GM23248 (cell line): ENCODE data around the gene CRYBG2. TPM values are rescaled to one million over a fixed set of nuclear protein-coding genes. Genes with fewer than 3 reads are reported as not detected.

ENCODE experiments used
- DNase-seq: peaks from one replicate; pipeline ENCODE4 v3.0.0-alpha.2; 2015
- H2AFZ ChIP-seq: fragments of 200-600 bp; sonication (generic); 2 replicates; pipeline ENCODE4 v1.6.1; 2016; ENCODE audit warnings: antibody characterized with exemption
- H3F3A ChIP-seq: fragments of 200-600 bp; sonication (generic); 2 replicates; pipeline ENCODE4 v1.6.1; 2016; ENCODE audit warnings: mild to moderate bottlenecking, antibody characterized with exemption, mixed run types; ENCODE audit not compliant: insufficient read depth
- H3K27ac ChIP-seq: fragments of 200-600 bp; sonication (generic); 2 replicates; pipeline ENCODE4 v1.5.1; 2016; ENCODE audit warnings: mild to moderate bottlenecking
- H3K27me3 ChIP-seq: fragments of 200-600 bp; sonication (generic); replicated peaks from 2 replicates; pipeline ENCODE4 v1.6.1; 2016; ENCODE audit warnings: mild to moderate bottlenecking; ENCODE audit not compliant: insufficient read depth
- H3K36me3 ChIP-seq: fragments of 200-600 bp; sonication (generic); 2 replicates; pipeline ENCODE4 v1.6.1; 2016; ENCODE audit warnings: low read depth, mild to moderate bottlenecking
- H3K4me1 ChIP-seq: fragments of 200-600 bp; sonication (generic); 2 replicates; pipeline ENCODE4 v1.6.1; 2016; ENCODE audit warnings: mild to moderate bottlenecking; ENCODE audit not compliant: insufficient read depth
- H3K4me2 ChIP-seq: fragments of 200-600 bp; sonication (generic); one replicate; pipeline ENCODE4 v1.6.1; 2016; ENCODE audit warnings: mild to moderate bottlenecking; ENCODE audit not compliant: unreplicated experiment
- H3K4me3 ChIP-seq: fragments of 200-600 bp; sonication (generic); 2 replicates; pipeline ENCODE4 v1.5.1; 2016; ENCODE audit warnings: mild to moderate bottlenecking
- H3K79me2 ChIP-seq: fragments of 200-600 bp; sonication (generic); 2 replicates; pipeline ENCODE4 v1.6.1; 2016; ENCODE audit warnings: mild to moderate bottlenecking; ENCODE audit not compliant: insufficient read depth
- H3K9ac ChIP-seq: fragments of 200-600 bp; sonication (generic); 2 replicates; pipeline ENCODE4 v1.6.1; 2016; ENCODE audit warnings: mild to moderate bottlenecking
- H3K9me2 ChIP-seq: fragments of 200-600 bp; sonication (generic); 2 replicates; pipeline ENCODE4 v1.6.1; 2016; ENCODE audit warnings: mixed run types, mild to moderate bottlenecking, moderate library complexity; ENCODE audit not compliant: insufficient read depth
- H3K9me3 ChIP-seq: fragments of 200-600 bp; sonication (generic); one replicate; pipeline ENCODE4 v1.6.1; 2017; ENCODE audit warnings: low read depth
- H4K20me1 ChIP-seq: fragments of 200-600 bp; sonication (generic); 2 replicates; pipeline ENCODE4 v1.6.0; 2016; ENCODE audit not compliant: insufficient read depth
- EZH2 ChIP-seq: fragments of 200-600 bp; sonication (generic); IDR thresholded peaks from 2 replicates; pipeline ENCODE4 v1.6.1; 2018; ENCODE audit warnings: antibody characterized with exemption, mild to moderate bottlenecking; ENCODE audit not compliant: insufficient read depth, poor library complexity, severe bottlenecking
- EZH2phosphoT487 ChIP-seq: fragments of 200-600 bp; sonication (generic); IDR thresholded peaks from 2 replicates; pipeline ENCODE4 v1.6.1; 2018; ENCODE audit warnings: antibody characterized with exemption, moderate library complexity, mild to moderate bottlenecking, low read depth; ENCODE audit not compliant: insufficient read depth
- WGBS, 2 experiments: methylation state at CpG; one replicate each; pipeline ENCODE4 v1.1.6; 2015 to 2017; ENCODE audit warnings: low lambda C conversion rate in 2 of 2, low coverage in 1 of 2; ENCODE audit errors: missing lambda C conversion rate in 2 of 2; 5-methylcytosine and 5-hydroxymethylcytosine counted together
- in situ Hi-C: fragments of 300-500 bp; cut with MboI; formaldehyde crosslinking; loops from 2 replicates; pipeline ENCODE4 v1.15.0; 2020
- polyA plus RNA-seq: library from polyadenylated mRNA; unstranded; fragments of >200 nt; fragmentation: Nextera tagmentation; extraction: Ambion mirVana; gene quantifications from 2 replicates; pipeline ENCODE4 v1.2.1, GENCODE V29; 2016
- total RNA-seq: library from RNA; depleted of rRNA; stranded (reverse); fragments of >200 nt; shearing (Covaris generic); gene quantifications from 2 replicates; pipeline ENCODE4 v1.2.3, GENCODE V29; 2014

CRYBG2 gene
- total and polyA plus RNA-seq, 2 experiments from 2014 or later = not detected

GRCh38 chr1:26363549-26364448 is 9.9 kb upstream of the CRYBG2 start:
- in situ Hi-C loops = no loop called here
- Histone ChIP-seq H3K9me2 (no peaks in the 10 kb centered on the region), H3K4me3 (no peak overlapping the region), H3K27me3 (peaks cover 33% of the 10 kb centered on the region), H3F3A (no peaks in the 10 kb centered on the region), H2AFZ (no peak overlapping the region), H3K4me1 (0 out of 2 replicates have a peak, but pooled peaks cover 7% of the 10 kb centered on the region), H3K9me3 (no peaks in the 10 kb centered on the region), H3K36me3 (no peaks in the 10 kb centered on the region), H3K4me2 (no peak overlapping the region), H3K27ac (no peak overlapping the region), H3K79me2 (no peaks in the 10 kb centered on the region), H4K20me1 (no peaks in the 10 kb centered on the region), H3K9ac (no peak overlapping the region)
- DNase-seq = peak; percentile 88
- 31% methylated on average over 26 of the region's 26 CpGs for WGBS, 2 experiments
- no peak for TF ChIP-seq EZH2
- TF ChIP-seq EZH2phosphoT487 = no peak

- Histone ChIP-seq H2AFZ (no peak overlapping the region), H3K4me3 (no peak overlapping the region), H3K27ac (no peak overlapping the region), H3K9me2 (no peaks in the 10 kb centered on the region), H3K9me3 (no peaks in the 10 kb centered on the region), H3K4me2 (no peak overlapping the region), H4K20me1 (no peaks in the 10 kb centered on the region), H3F3A (no peaks in the 10 kb centered on the region), H3K4me1 (0 out of 2 replicates have a peak, but pooled peaks cover 7% of the 10 kb centered on the region), H3K79me2 (no peaks in the 10 kb centered on the region), H3K36me3 (no peaks in the 10 kb centered on the region), H3K27me3 (peaks cover 46% of the 10 kb centered on the region), H3K9ac (no peak overlapping the region)
- in situ Hi-C loops = no loop called here
- TF ChIP-seq EZH2phosphoT487 (no peak), EZH2 (no peak)
- DNase-seq = no peak
- WGBS, 2 experiments = 73 to 76% methylated on average over 3 of the region's 3 CpGs
Observed at GRCh38 chr1:26362331-26362730, 8.4 kb upstream of the CRYBG2 start.

- Histone ChIP-seq H3K9me2 (no peaks in the 10 kb centered on the region), H3K4me1 (0 out of 2 replicates have a peak, but pooled peaks cover 7% of the 10 kb centered on the region), H3K27ac (no peak overlapping the region), H3K4me2 (no peak overlapping the region), H3K9ac (no peak overlapping the region), H3K9me3 (no peaks in the 10 kb centered on the region), H3K27me3 (peaks cover 46% of the 10 kb centered on the region), H3K4me3 (no peak overlapping the region), H3K79me2 (no peaks in the 10 kb centered on the region), H2AFZ (no peak overlapping the region), H3F3A (no peaks in the 10 kb centered on the region), H4K20me1 (no peaks in the 10 kb centered on the region), H3K36me3 (no peaks in the 10 kb centered on the region)
- no peak for TF ChIP-seq EZH2phosphoT487
- DNase-seq = no peak
- in situ Hi-C loops = no loop called here
- WGBS, 2 experiments = 79 to 80% methylated on average over 12 of the region's 12 CpGs
Observed at GRCh38 chr1:26361605-26362122, 7.7 kb upstream of the CRYBG2 start.

GRCh38 chr1:26360807-26361604 is 7.1 kb upstream of the CRYBG2 start:
- H3K27ac ChIP-seq = no peak overlapping the region
- no peak for TF ChIP-seq EZH2phosphoT487
- no peak for TF ChIP-seq EZH2
- 53 to 56% methylated on average over 27 of the region's 27 CpGs for WGBS, 2 experiments
- 0 out of 2 replicates have a peak, but pooled peaks cover 7% of the 10 kb centered on the region for H3K4me1 ChIP-seq
- no peaks in the 10 kb centered on the region for H3K36me3 ChIP-seq
- H4K20me1 ChIP-seq = no peaks in the 10 kb centered on the region
- DNase-seq = no peak
- no peak overlapping the region for H2AFZ ChIP-seq
- H3F3A ChIP-seq = no peaks in the 10 kb centered on the region
- no peaks in the 10 kb centered on the region for H3K79me2 ChIP-seq
- no peaks in the 10 kb centered on the region for H3K9me3 ChIP-seq
- no peak overlapping the region for H3K4me2 ChIP-seq
- no peaks in the 10 kb centered on the region for H3K9me2 ChIP-seq
- H3K9ac ChIP-seq = no peak overlapping the region
- no peak overlapping the region for H3K4me3 ChIP-seq
- H3K27me3 ChIP-seq = peaks cover 46% of the 10 kb centered on the region
- in situ Hi-C loops = no loop called here
